CD8-positive, alpha-beta memory T cell (primary cell): ENCODE data around the gene FHIT. TPM values are rescaled to one million over a fixed set of nuclear protein-coding genes. Genes with fewer than 3 reads are reported as not detected.

ENCODE experiments used
- CTCF ChIA-PET: fragments of 350-600 bp; sonication (Branson Sonifier 250); formaldehyde crosslinking; loops from one replicate; lab custom pipeline; 2021; ENCODE audit warnings: antibody characterized with exemption; lab: Charles Lee
- POLR2A ChIA-PET: fragments of 350-600 bp; sonication (Branson Sonifier 250); formaldehyde crosslinking; loops from one replicate; lab custom pipeline; 2021; ENCODE audit warnings: antibody characterized with exemption; lab: Charles Lee
- DNase-seq, 5 donors: peaks; one replicate each; pipeline versions ENCODE4 v3.0.0 to v3.0.0-alpha.2; 2020 to 2022; ENCODE audit warnings: mixed read lengths in 1 of 5
- H3K27ac ChIP-seq: one replicate; pipeline ENCODE4 v1.7.0; 2013; ENCODE audit warnings: low read depth, mild to moderate bottlenecking, low read length, moderate library complexity
- H3K27me3 ChIP-seq: 2 replicates; pipeline ENCODE4 v1.7.0; 2013; ENCODE audit warnings: low read length, mild to moderate bottlenecking; ENCODE audit not compliant: insufficient read depth, poor library complexity, severe bottlenecking
- H3K36me3 ChIP-seq: 2 replicates; pipeline ENCODE4 v1.7.0; 2013; ENCODE audit warnings: mild to moderate bottlenecking, low read length, moderate library complexity; ENCODE audit not compliant: insufficient read depth
- H3K4me1 ChIP-seq: 2 replicates; pipeline ENCODE4 v1.7.0; 2013; ENCODE audit warnings: mild to moderate bottlenecking, low read length, moderate library complexity; ENCODE audit not compliant: insufficient read depth
- H3K4me3 ChIP-seq: 2 replicates; pipeline ENCODE4 v1.7.0; 2013; ENCODE audit warnings: mild to moderate bottlenecking, low read length
- H3K9me3 ChIP-seq: 2 replicates; pipeline ENCODE4 v1.7.0; 2013; ENCODE audit warnings: mild to moderate bottlenecking, low read length
- H3K27ac Mint-ChIP-seq, 8 donors: one replicate each; pipeline ENCODE4 v1.8.0; 2020 to 2021; ENCODE audit warnings: mixed read lengths in 8 of 8, mild to moderate bottlenecking in 6 of 8, inconsistent platforms in 3 of 8, moderate library complexity in 3 of 8
- H3K27me3 Mint-ChIP-seq, 2 donors: one replicate each; pipeline ENCODE4 v1.8.0; 2020 to 2021; ENCODE audit warnings: mixed read lengths in 2 of 2, mild to moderate bottlenecking in 1 of 2, moderate library complexity in 1 of 2
- H3K36me3 Mint-ChIP-seq, 3 donors: one replicate each; pipeline ENCODE4 v1.8.0; 2020 to 2021; ENCODE audit warnings: mixed read lengths in 3 of 3, inconsistent platforms in 1 of 3, mild to moderate bottlenecking in 1 of 3
- H3K4me1 Mint-ChIP-seq, 3 donors: one replicate each; pipeline ENCODE4 v1.8.0; 2020 to 2021; ENCODE audit warnings: mixed read lengths in 3 of 3, inconsistent platforms in 1 of 3, mild to moderate bottlenecking in 1 of 3
- H3K4me3 Mint-ChIP-seq, 7 donors: one replicate each; pipeline ENCODE4 v1.8.0; 2020 to 2021; ENCODE audit warnings: mixed read lengths in 7 of 7, mild to moderate bottlenecking in 6 of 7, moderate library complexity in 4 of 7, inconsistent platforms in 2 of 7
- H3K9me3 Mint-ChIP-seq, 5 donors: one replicate each; pipeline ENCODE4 v1.8.0; 2020 to 2022; ENCODE audit warnings: mixed read lengths in 5 of 5, mild to moderate bottlenecking in 3 of 5, moderate library complexity in 2 of 5, inconsistent platforms in 1 of 5
- polyA plus RNA-seq: library from polyadenylated mRNA; unstranded; fragments of 300-500 nt; fragmentation: Illumina TruSeq; gene quantifications from one replicate; pipeline ENCODE4 v1.2.3, GENCODE V29; 2021
- total RNA-seq, 2 experiments: library from RNA; stranded (reverse); gene quantifications; one replicate each; pipeline ENCODE4 v1.2.3, GENCODE V29; 2021

The FHIT gene
- total and polyA plus RNA-seq, 3 experiments from 2014 or later = 4.1 to 7.4 (median 4.2) TPM

DNA sequence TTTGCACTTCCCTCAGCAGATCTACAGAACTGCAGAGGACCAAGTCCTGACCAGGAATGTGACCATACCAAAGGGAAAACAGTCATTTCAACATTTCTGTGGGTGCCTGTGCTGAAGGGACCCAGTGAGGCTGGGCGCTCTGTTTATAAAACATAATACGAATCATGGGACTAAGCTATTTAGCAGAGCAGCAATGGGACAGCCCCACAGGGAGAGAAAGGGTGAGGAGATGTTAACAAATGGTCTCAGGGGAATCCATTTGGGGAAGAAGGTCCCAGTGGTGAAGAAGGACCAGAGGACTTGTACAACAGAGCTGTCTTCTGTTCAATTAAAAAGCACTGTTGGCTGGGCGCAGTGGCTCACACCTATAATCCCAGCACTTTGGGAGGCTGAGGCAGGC is 1025.4 kb downstream of the FHIT start:
- Mint-ChIP-seq H3K4me3 (no peak overlapping the region), H3K36me3 (no peaks in the 10 kb centered on the region), H3K4me1 (no peaks in the 10 kb centered on the region), H3K27me3 (peaks cover 3 to 4% of the 10 kb centered on the region in 2 donors), H3K27ac (no peak overlapping the region), H3K9me3 (no peaks in the 10 kb centered on the region)
- Histone ChIP-seq H3K27ac (no peak overlapping the region), H3K27me3 (no peaks in the 10 kb centered on the region), H3K4me1 (no peaks in the 10 kb centered on the region), H3K4me3 (no peak overlapping the region), H3K9me3 (no peaks in the 10 kb centered on the region), H3K36me3 (no peaks in the 10 kb centered on the region)
- ChIA-PET POLR2A (no interaction called here), CTCF (no interaction called here)
- no peak for DNase-seq

DNA sequence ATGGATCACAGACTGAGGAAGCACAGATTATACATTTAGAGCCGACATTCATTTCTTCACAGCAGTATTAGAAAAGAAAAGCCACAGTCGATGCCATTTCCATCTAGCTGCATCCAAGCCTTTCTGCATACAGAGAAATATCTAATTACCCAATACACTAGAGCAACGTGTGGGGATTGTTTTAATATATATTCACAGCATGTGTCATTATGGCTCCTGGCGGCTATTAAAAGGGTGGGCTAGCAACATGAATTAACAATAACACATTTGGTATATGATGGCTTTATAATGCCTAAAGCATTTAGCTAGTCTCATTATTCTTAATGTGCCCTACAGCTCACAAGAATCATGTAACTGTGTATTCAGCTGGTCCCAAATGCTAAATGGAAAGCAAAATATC is 1030.5 kb downstream of the FHIT start:
- H3K27ac ChIP-seq = no peak overlapping the region
- no peaks in the 10 kb centered on the region for H3K9me3 Mint-ChIP-seq
- H3K27ac Mint-ChIP-seq = no peak overlapping the region
- no peaks in the 10 kb centered on the region for H3K4me1 Mint-ChIP-seq
- DNase-seq = no peak
- H3K4me3 Mint-ChIP-seq = no peak overlapping the region
- ChIA-PET POLR2A (no interaction called here), CTCF (no interaction called here)
- peaks cover 2 to 4% of the 10 kb centered on the region in 2 donors for H3K27me3 Mint-ChIP-seq
- no peaks in the 10 kb centered on the region for H3K36me3 Mint-ChIP-seq
- no peaks in the 10 kb centered on the region for H3K27me3 ChIP-seq
- H3K9me3 ChIP-seq = no peaks in the 10 kb centered on the region
- no peaks in the 10 kb centered on the region for H3K4me1 ChIP-seq
- H3K36me3 ChIP-seq = no peaks in the 10 kb centered on the region
- H3K4me3 ChIP-seq = no peak overlapping the region

DNA sequence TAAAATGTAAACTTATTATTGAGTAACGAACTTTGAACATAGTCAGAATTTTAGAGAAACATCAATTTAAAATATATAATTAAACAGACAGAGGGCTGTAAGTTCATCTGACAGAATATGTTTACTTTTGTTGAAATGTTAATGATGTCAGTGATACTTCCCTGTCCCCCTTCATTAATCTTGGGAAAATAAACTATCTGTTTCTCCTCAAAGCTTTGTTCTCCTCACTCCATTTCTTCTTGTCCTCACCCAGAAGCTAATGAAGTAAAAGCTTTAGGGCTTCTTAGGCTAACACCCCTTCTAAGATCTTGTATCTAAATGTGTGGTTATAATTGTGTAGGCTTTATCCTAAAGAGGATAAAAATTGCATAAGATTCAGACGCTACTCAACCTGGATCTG is 1031.8 kb downstream of the FHIT start:
- no peaks in the 10 kb centered on the region for H3K27me3 ChIP-seq
- Mint-ChIP-seq H3K27ac (no peak overlapping the region), H3K27me3 (peaks cover 0 to 4% of the 10 kb centered on the region in 2 donors), H3K4me3 (no peak overlapping the region), H3K9me3 (no peaks in the 10 kb centered on the region), H3K4me1 (no peaks in the 10 kb centered on the region), H3K36me3 (no peaks in the 10 kb centered on the region)
- no peaks in the 10 kb centered on the region for H3K9me3 ChIP-seq
- no peak for DNase-seq
- no peaks in the 10 kb centered on the region for H3K36me3 ChIP-seq
- no peak overlapping the region for H3K4me3 ChIP-seq
- H3K27ac ChIP-seq = no peak overlapping the region
- POLR2A ChIA-PET = no interaction called here
- CTCF ChIA-PET = no interaction called here
- no peaks in the 10 kb centered on the region for H3K4me1 ChIP-seq

- H3K9me3 Mint-ChIP-seq = no peaks in the 10 kb centered on the region
- no peak overlapping the region for H3K27ac Mint-ChIP-seq
- Histone ChIP-seq H3K4me1 (no peaks in the 10 kb centered on the region), H3K4me3 (no peak overlapping the region), H3K27me3 (no peaks in the 10 kb centered on the region), H3K9me3 (no peaks in the 10 kb centered on the region), H3K36me3 (no peaks in the 10 kb centered on the region), H3K27ac (no peak overlapping the region)
- no peaks in the 10 kb centered on the region for H3K4me1 Mint-ChIP-seq
- DNase-seq = no peak
- ChIA-PET POLR2A (no interaction called here), CTCF (no interaction called here)
- H3K4me3 Mint-ChIP-seq = no peak overlapping the region
- H3K27me3 Mint-ChIP-seq = no peaks in the 10 kb centered on the region
- no peaks in the 10 kb centered on the region for H3K36me3 Mint-ChIP-seq
These were observed 1033.9 kb downstream of the FHIT start for GRCh38 chr3:60217156-60217911.

GRCh38 chr3:60216462-60217075 is 1034.7 kb downstream of the FHIT start:
- H3K27ac Mint-ChIP-seq = no peak overlapping the region
- H3K27ac ChIP-seq = no peak overlapping the region
- H3K9me3 ChIP-seq = no peaks in the 10 kb centered on the region
- no peaks in the 10 kb centered on the region for H3K9me3 Mint-ChIP-seq
- ChIA-PET POLR2A (no interaction called here), CTCF (no interaction called here)
- H3K4me1 Mint-ChIP-seq = no peaks in the 10 kb centered on the region
- no peak overlapping the region for H3K4me3 ChIP-seq
- H3K4me3 Mint-ChIP-seq = no peak overlapping the region
- H3K4me1 ChIP-seq = no peaks in the 10 kb centered on the region
- no peaks in the 10 kb centered on the region for H3K36me3 ChIP-seq
- H3K27me3 ChIP-seq = no peaks in the 10 kb centered on the region
- H3K36me3 Mint-ChIP-seq = no peaks in the 10 kb centered on the region
- no peaks in the 10 kb centered on the region for H3K27me3 Mint-ChIP-seq
- DNase-seq = no peak

DNA sequence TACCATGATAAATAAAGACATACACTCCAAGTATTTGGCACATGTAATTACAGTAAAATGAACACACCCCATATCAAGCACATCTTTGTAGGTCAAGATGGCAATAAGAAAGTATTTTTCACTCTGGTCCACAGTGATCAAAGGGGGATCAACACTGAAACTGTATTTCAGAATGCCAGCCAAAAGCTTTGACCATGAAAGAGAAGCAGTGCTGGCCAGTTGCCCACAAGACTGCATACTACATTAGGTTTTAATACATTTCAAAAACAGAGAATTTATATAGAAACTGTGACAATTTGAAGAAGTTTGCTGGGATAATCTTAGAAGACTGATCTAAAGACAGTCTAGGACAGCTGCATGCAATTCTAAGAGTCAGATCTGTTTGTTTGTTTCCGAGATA is 1035.3 kb downstream of the FHIT start:
- no peaks in the 10 kb centered on the region for H3K4me1 ChIP-seq
- no peaks in the 10 kb centered on the region for H3K9me3 ChIP-seq
- no peak overlapping the region for H3K27ac ChIP-seq
- ChIA-PET CTCF (no interaction called here), POLR2A (no interaction called here)
- no peak overlapping the region for H3K4me3 ChIP-seq
- Mint-ChIP-seq H3K9me3 (no peaks in the 10 kb centered on the region), H3K27ac (no peak overlapping the region), H3K36me3 (no peaks in the 10 kb centered on the region), H3K27me3 (no peaks in the 10 kb centered on the region), H3K4me1 (no peaks in the 10 kb centered on the region), H3K4me3 (no peak overlapping the region)
- H3K27me3 ChIP-seq = no peaks in the 10 kb centered on the region
- no peak for DNase-seq
- H3K36me3 ChIP-seq = no peaks in the 10 kb centered on the region

DNA sequence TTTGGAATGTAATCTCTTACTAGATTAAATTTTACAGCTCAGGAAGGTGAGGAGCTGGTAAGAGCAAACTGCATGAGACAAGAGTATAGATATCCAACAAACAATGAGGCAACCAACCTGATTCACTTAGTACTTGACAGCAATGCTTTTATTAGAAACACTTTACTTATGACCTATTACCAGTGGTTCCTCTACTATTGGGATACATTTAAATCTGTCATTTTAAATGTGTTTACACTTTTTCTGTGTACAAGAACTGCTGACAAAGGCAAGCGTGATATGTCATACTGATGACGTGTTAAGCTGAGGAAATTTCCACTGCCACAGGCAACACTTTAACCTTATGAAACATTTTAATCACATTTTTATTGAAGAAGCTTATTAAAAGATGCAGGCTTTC is 1043.3 kb downstream of the FHIT start:
- no peaks in the 10 kb centered on the region for H3K4me1 Mint-ChIP-seq
- ChIA-PET POLR2A (no interaction called here), CTCF (no interaction called here)
- no peaks in the 10 kb centered on the region for H3K27me3 ChIP-seq
- DNase-seq = no peak
- peaks cover 0 to 9% (median 0%) of the 10 kb centered on the region in 3 donors for H3K36me3 Mint-ChIP-seq
- H3K4me3 Mint-ChIP-seq = no peak overlapping the region
- H3K9me3 Mint-ChIP-seq = peaks cover 0 to 3% (median 0%) of the 10 kb centered on the region in 5 donors
- H3K27me3 Mint-ChIP-seq = peaks cover 1 to 7% of the 10 kb centered on the region in 2 donors
- no peaks in the 10 kb centered on the region for H3K4me1 ChIP-seq
- H3K4me3 ChIP-seq = no peak overlapping the region
- H3K9me3 ChIP-seq = no peaks in the 10 kb centered on the region
- H3K36me3 ChIP-seq = no peaks in the 10 kb centered on the region
- H3K27ac Mint-ChIP-seq = no peak overlapping the region
- no peak overlapping the region for H3K27ac ChIP-seq

DNA sequence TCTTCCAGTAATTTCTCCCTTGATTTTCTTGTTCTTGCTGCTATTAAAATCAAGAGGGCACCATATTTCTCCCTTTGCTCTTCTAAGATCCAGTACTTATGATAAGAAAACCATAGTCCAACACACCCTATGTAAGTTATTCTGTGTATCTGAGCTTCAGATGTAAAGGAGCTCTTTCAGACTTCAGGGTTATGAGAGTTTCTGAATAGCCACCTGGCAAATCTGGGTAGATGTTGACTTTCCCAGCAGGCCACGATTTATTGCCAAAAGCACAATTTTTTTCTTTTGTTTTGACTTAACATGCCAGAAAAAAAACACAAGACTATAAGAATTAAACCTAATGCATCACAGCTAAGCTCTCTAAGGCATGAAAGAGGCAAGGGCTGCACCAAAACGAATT is 1045.0 kb downstream of the FHIT start:
- Mint-ChIP-seq H3K4me3 (no peak overlapping the region), H3K27ac (no peak overlapping the region), H3K9me3 (peaks cover 0 to 3% (median 0%) of the 10 kb centered on the region in 5 donors), H3K36me3 (peaks cover 0 to 9% (median 0%) of the 10 kb centered on the region in 3 donors), H3K27me3 (peaks cover 1 to 7% of the 10 kb centered on the region in 2 donors), H3K4me1 (no peaks in the 10 kb centered on the region)
- Histone ChIP-seq H3K4me1 (no peaks in the 10 kb centered on the region), H3K9me3 (no peaks in the 10 kb centered on the region), H3K27me3 (no peaks in the 10 kb centered on the region), H3K27ac (no peak overlapping the region), H3K36me3 (no peaks in the 10 kb centered on the region), H3K4me3 (no peak overlapping the region)
- DNase-seq = no peak
- ChIA-PET POLR2A (no interaction called here), CTCF (no interaction called here)
